GM12874 (cell line): Measurements from ENCODE around the gene ITGAV.

Source experiments
- TF ChIP-seq, protein P1 (sequence below): IDR thresholded peaks from 2 replicates; pipeline ENCODE4 v1.5.1; 2011; ENCODE audit warnings: low read depth, mild to moderate bottlenecking, control low read depth, low read length, moderate library complexity; ENCODE audit not compliant: insufficient read depth

Gene ITGAV

DNA sequence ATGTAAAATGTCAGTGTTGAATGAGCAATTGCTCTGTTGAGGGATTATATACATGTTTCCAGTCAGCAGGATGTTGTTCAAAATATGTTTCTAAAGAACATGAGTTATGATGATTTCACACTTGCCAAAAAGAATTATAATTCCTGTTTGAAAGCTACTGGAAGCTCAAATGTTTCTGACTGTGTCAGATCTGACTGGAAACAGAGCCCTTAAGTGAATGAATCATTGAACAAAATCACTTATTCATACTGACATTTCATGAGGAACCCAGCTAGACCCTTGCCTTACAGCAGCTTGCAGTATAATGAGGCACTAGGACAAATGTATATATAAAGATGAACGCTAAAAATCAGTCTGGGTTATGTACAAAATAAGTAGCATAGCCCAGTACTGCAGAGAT, 35.4 kb upstream of the ITGAV start:
- TF ChIP-seq, protein P1, sequence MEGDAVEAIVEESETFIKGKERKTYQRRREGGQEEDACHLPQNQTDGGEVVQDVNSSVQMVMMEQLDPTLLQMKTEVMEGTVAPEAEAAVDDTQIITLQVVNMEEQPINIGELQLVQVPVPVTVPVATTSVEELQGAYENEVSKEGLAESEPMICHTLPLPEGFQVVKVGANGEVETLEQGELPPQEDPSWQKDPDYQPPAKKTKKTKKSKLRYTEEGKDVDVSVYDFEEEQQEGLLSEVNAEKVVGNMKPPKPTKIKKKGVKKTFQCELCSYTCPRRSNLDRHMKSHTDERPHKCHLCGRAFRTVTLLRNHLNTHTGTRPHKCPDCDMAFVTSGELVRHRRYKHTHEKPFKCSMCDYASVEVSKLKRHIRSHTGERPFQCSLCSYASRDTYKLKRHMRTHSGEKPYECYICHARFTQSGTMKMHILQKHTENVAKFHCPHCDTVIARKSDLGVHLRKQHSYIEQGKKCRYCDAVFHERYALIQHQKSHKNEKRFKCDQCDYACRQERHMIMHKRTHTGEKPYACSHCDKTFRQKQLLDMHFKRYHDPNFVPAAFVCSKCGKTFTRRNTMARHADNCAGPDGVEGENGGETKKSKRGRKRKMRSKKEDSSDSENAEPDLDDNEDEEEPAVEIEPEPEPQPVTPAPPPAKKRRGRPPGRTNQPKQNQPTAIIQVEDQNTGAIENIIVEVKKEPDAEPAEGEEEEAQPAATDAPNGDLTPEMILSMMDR = no peak

DNA sequence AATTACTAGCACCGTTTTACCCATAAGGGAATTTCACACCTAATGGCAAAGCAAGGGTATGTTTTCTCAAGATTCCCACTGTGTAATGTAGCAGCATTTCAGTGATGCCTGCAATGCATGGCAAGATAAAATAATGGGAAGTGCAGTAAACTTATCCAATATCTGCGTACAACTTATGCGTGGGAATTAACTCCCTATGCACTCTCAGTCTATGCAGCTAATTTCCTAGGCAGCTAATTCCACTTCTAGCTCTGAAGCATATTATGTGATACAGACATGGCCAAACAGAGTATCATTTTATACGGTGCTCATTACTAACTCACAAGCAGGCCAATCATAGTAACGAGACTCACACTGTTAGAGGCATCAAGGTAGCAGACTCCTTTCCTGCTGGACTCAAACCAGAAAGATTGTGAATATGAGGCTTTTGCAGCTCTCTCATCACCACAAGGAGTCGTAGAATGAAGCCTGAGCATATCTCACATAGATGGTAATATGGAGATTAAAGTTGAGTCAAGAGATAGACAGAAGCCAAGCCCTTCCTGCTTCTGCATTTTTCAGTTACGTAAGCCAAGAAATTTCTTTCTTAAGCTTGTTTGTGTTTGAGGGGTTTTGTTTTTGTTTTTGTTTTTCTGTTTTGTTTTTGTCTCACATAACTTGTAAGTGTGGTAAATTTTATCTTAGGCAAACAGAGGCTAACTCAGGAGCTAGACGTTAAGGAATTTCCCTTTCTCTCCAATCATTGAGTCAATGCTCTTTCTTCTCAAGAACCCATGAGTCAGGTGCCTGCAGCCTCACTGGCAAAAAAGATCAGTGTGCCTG, 34.8 kb upstream of the ITGAV start:
- TF ChIP-seq, protein P1 = no peak

GRCh38 chr2:186558512-186559276, 31.2 kb upstream of the ITGAV start:
- TF ChIP-seq, protein P1 = no peak

- TF ChIP-seq, protein P1 = no peak
These were observed 30.5 kb upstream of the ITGAV start for GRCh38 chr2:186559370-186559769.

GRCh38 chr2:186559848-186560247, 30.0 kb upstream of the ITGAV start:
- TF ChIP-seq, protein P1 = no peak

DNA sequence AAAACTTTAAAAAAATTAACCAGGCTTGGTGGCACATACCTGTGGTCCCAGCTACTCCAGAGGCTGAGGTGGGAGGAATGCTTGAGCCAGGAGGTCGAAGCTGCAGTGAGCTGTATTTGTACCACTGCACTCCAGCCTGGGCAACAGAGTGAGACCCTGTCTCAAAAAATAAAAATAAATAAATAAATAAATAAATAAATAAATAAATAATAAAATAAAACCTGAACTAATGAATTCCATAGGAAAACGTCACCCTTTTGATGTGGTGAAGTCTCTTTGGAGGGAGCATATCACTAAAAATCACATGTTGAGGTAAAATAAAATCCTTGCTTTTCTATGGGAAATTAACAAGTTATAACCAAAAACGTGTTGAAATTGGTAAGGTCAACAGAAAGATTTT, 29.6 kb upstream of the ITGAV start:
- TF ChIP-seq, protein P1 = no peak

GRCh38 chr2:186561467-186562208, 28.2 kb upstream of the ITGAV start:
- TF ChIP-seq, protein P1 = no peak
